GM18517 (cell line): Measurements from ENCODE around the gene CARD14.
"Not testable (repeated sequence)": the region's sequence is repeated elsewhere in the genome, so short reads cannot be mapped to it uniquely, and the experiment has no call there.

Experiments
- ATAC-seq: cut with Tn5 transposase; IDR thresholded peaks from one replicate; pipeline ENCODE4 v1.9.1; 2021; ENCODE audit warnings: mild to moderate bottlenecking, moderate library complexity; ENCODE audit not compliant: unreplicated experiment

CARD14 gene

GRCh38 chr17:80247561-80247960, 77.7 kb downstream of the CARD14 start:
- ATAC-seq: no peak

GRCh38 chr17:80248001-80248893, 78.4 kb downstream of the CARD14 start:
- no peak for ATAC-seq

DNA sequence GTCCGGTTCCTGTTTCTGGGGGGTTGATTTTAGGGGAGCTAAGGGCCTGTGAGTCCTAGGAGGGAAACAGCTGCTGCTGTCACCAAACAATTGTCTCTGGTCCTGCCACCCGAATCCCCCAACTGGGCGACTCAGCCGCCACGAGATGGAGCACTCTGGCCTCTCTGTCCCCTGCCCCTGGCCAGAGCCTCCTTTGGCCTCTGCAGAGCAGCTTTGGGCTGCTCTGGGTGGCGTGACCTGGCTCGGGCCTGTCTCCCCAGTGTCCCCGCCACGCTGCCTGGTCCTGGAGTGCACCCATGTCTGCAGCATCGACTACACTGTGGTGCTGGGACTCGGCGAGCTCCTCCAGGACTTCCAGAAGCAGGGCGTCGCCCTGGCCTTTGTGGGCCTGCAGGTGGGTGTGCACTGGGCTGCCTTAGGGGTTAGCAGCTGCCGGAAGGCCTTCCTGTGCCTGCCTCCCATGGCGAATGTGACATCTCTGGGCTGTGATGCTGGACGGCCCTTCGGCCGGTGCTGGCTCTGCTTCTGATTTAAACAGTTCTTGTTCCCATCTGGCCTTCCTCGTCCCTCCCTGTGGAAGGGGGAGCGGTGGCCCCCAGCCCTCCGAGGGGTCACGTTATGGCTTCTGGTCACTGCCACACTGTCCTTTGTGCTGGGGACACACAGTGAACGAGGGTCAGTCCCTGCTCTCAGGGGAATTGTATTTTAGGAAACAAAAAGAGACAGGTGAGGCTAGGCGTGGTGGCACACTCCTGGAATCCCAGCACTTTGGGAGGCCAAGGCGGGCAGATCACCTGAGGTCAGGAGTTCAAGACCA, 79.3 kb downstream of the CARD14 start:
- no peak for ATAC-seq

DNA sequence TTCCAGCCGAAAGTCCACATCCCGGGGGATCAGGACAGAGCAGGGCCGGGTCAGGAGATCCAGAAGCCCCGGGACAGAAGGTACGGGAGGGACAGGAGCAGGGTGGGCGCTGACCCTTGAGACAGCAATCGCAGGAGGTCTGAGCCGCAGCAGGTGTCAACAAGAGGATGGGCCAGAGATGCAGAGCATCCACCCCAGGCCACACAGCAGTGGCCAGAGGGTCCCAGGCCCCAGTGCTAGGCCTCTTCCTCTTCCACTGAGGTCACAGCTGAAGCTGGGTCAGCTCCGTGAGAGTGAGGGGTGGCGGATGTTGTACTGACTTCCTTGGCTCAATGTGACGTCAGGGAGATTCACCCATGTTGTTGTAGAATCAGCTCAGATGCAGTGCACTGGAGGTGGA, 82.1 kb downstream of the CARD14 start:
- no peak for ATAC-seq

DNA sequence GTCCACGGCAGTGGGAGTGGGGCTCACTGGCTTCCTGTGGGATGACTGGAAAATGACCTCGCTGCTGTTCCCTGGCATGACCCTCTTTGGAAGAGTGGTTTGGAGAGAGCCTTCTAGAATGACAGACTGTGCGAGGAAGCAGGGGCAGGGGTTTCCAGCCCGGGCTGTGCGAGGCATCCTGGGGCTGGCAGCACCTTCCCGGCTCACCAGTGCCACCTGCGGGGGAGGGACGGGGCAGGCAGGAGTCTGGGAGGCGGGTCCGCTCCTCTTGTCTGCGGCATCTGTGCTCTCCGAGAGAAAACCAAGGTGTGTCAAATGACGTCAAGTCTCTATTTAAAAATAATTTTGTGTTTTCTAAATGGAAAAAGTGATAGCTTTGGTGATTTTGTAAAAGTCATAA, 83.0 kb downstream of the CARD14 start:
- ATAC-seq: no peak

- ATAC-seq: no peak
These were observed 84.0 kb downstream of the CARD14 start for GRCh38 chr17:80253631-80254395.

DNA sequence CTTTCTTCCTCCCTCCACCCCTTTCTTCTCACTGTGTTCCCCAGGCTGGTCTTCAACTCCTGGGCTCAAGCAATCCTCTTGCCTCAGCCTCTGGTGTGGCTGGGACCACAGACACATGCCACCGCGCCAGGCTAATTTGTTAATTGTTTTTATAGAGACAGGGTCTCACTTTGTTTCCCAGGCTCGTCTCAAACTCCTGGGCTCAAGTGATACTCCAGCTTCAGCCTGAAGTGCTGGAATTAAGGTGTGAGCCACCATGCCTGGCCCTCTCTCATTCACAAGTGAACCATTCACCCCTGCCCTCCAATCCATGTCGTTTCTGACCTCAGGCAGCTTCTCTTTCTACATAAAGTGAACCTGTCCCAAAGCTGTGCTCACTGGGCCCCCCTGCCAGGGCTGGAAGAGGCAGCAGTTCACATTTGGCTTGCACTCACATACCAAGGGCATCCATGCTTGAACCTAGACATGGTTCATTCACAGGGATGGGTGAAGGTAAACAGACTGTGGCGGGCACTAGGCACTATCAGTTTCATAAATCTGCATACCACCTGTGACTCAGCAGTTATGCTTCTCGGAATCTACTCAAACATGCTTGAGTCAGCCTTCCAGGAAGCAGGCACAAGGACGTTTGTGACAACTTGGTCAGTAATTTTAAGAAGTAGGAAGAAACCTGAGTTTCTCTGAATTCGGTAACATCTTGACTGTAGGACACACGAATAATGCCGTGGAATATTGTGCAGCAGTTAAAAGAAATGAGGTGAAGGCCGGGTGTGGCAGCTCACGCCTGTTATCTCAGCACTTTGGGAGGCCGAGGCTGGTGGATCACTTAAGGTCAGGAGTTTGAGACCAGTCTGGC, 84.8 kb downstream of the CARD14 start:
- ATAC-seq: peak; percentile 54

GRCh38 chr17:80256034-80256350, 86.2 kb downstream of the CARD14 start:
- no peak for ATAC-seq

DNA sequence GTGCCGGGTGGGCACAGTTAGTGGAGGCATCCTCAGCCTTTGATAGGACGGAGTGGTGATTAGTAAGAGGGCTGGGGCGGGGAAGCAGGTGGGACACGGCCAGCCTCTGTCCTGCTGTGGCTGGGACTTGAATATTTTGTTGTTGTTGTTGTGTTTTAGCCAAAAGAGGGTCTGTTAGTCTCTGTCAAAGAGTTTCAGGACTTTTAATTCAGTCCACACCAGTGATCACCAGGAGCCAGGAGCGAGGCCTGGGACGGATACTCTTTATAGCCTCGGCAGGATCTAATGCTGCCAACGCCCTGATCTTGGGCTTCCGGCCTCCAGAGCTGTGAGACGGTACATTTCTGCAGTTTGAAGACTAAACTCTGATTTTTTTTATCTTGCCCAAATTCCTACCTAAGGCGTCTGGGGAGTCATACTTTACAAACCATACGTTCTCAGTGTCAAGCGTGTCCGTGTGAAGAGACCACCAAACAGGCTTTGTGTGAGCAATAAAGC, 87.9 kb downstream of the CARD14 start:
- ATAC-seq: no peak

- not testable (repeated sequence) for ATAC-seq
These were observed 88.5 kb downstream of the CARD14 start for GRCh38 chr17:80258296-80258695.
